ENCODE measurements around the gene SLC16A10.
"Not testable (repeated sequence)": the region's sequence is repeated elsewhere in the genome, so short reads cannot be mapped to it uniquely, and the experiment has no call there.

Gene SLC16A10

GRCh38 chr6:111087106-111087835 is at the start of gene SLC16A10:
SLC16A10 (plus strand) TSS chr6:111087503; CDS start chr6:111087753, 250 bp downstream.
- peak; percentile 64 for DNase-seq (ENCODE audit: low spot score)

GRCh38 chr6:111038534-111039252 is 48.6 kb upstream of the SLC16A10 start:
- DNase-seq (ENCODE audit: low spot score): no peak

- DNase-seq (ENCODE audit: low spot score): no peak
Measured at GRCh38 chr6:111041917-111042316, 45.4 kb upstream of the SLC16A10 start.

GRCh38 chr6:111047244-111047643 is 40.1 kb upstream of the SLC16A10 start:
- no peak for DNase-seq (ENCODE audit: low spot score)

- DNase-seq (ENCODE audit: low spot score): no peak
Measured at GRCh38 chr6:111050261-111051023, 36.9 kb upstream of the SLC16A10 start.

GRCh38 chr6:111052171-111052570 is 35.1 kb upstream of the SLC16A10 start:
- DNase-seq (ENCODE audit: low spot score): no peak

- DNase-seq (ENCODE audit: low spot score): peak; percentile 71
Measured at GRCh38 chr6:111057074-111057752, 30.1 kb upstream of the SLC16A10 start.

GRCh38 chr6:111061508-111061907 is 25.8 kb upstream of the SLC16A10 start:
- no peak for DNase-seq (ENCODE audit: low spot score)

GRCh38 chr6:111061985-111062384 is 25.3 kb upstream of the SLC16A10 start:
- not testable (repeated sequence) for DNase-seq (ENCODE audit: low spot score)

- not testable (repeated sequence) for DNase-seq (ENCODE audit: low spot score)
Measured at GRCh38 chr6:111062860-111063259, 24.4 kb upstream of the SLC16A10 start.

- no peak for DNase-seq (ENCODE audit: low spot score)
Measured at GRCh38 chr6:111068109-111068865, 19.0 kb upstream of the SLC16A10 start.

GRCh38 chr6:111068866-111069234 is 18.5 kb upstream of the SLC16A10 start:
- no peak for DNase-seq (ENCODE audit: low spot score)

GRCh38 chr6:111069382-111070104 is 17.8 kb upstream of the SLC16A10 start:
- no peak for DNase-seq (ENCODE audit: low spot score)

- DNase-seq (ENCODE audit: low spot score): no peak
Measured at GRCh38 chr6:111070105-111071005, 16.9 kb upstream of the SLC16A10 start.

- no peak for DNase-seq (ENCODE audit: low spot score)
Measured at GRCh38 chr6:111072801-111073360, 14.4 kb upstream of the SLC16A10 start.

- DNase-seq (ENCODE audit: low spot score): no peak
Measured at GRCh38 chr6:111074311-111074710, 13.0 kb upstream of the SLC16A10 start.

- DNase-seq (ENCODE audit: low spot score): no peak
Measured at GRCh38 chr6:111076024-111076695, 11.1 kb upstream of the SLC16A10 start.

GRCh38 chr6:111080698-111081097 is 6.6 kb upstream of the SLC16A10 start:
- no peak for DNase-seq (ENCODE audit: low spot score)

- no peak for DNase-seq (ENCODE audit: low spot score)
Measured at GRCh38 chr6:111086685-111087084, 618 bp upstream of the SLC16A10 start.
